ENCODE data around the gene TOGARAM1. TPM values are rescaled to one million over a fixed set of nuclear protein-coding genes. Genes with fewer than 3 reads are reported as not detected.

Gene TOGARAM1
- total RNA-seq, 1 experiment from 2014 or later = 20.7 TPM

GRCh38 chr14:45091710-45092109 is 129.7 kb downstream of the TOGARAM1 start:
- peak; percentile 45 for DNase-seq (ENCODE audit: low read depth)

DNA sequence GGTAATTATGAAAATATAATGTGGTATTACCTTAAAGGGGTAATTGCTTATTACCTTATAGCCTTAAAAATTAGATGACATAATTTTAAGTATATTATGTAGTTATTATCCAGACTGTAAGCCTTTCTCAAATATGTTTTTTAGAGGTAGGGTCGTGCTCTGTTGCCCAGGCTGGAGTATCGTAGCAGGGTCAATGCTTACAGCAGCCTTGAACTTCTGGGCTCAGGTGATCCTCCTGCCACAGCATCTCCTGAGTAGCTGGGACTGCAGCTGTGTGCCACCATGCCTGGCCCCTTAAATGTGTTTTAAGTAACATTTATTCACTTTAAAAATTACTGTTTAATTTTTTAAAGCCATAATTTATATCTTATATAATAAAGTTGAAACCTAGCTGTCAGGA is 132.3 kb downstream of the TOGARAM1 start:
- no peak for DNase-seq (ENCODE audit: low read depth)

GRCh38 chr14:45095143-45095542 is 133.2 kb downstream of the TOGARAM1 start:
- DNase-seq (ENCODE audit: low read depth) = no peak

- DNase-seq (ENCODE audit: low read depth) = no peak
Observed at GRCh38 chr14:45096218-45096617, 134.2 kb downstream of the TOGARAM1 start.

DNA sequence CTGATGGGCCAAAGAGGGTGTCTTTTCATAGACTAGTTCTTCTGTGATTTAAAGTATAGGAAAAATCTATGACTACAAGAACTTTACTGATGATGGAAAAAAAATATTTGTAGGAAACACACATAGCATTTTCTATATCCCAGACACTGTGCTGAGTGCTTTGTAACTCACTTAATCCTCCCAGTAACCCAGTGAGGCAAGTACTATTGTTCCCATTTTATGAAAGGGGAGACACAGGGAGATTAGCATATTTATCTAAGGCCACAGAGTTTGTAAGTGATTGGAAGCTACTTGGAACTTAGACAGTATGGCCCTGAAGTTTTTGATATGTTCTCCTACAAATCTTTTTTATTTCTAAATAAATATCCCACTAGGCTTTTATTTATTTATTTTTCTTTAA is 141.8 kb downstream of the TOGARAM1 start:
- no peak for DNase-seq (ENCODE audit: low read depth)

GRCh38 chr14:45104561-45104960 is 142.6 kb downstream of the TOGARAM1 start:
- DNase-seq (ENCODE audit: low read depth) = no peak

DNA sequence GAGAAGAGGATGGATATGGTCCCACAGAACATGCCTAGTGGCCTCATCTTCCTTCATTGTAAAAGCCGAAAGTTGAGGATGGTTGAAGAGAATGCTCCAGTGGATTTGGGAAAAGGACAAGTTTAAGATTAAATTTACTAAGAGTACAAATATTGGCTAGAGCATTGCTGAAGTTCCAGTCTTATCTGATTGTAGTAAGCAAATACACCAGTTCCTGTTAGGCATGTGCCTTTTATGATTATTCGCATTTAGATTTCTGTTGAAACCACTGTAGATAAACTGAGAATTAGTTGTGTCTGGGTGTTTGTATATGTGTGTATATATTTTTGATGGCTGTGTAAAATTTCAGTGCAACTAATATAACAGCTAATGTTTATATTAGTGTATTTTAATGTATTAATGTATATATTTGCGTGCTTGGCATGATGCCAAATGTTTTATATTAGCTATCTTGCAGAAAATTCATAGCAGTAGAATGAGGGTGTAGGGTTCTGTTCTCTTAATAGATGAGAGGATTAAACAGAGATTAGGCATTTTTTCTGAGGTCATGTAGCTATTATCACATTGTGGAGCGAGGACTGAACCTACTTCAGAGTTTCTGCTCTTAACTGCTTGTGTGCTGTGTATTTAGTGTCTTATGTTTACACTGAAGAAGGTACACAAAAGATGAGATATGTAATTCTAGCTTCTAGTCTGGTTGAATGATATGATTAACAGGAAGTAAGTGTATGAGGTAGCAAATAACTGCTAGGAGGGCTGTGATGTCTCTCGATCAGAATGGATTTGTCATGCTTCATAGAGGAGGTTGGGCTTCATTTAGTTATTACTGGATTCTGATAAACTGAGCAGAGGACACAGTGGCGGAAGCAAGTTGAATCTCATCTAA is 151.1 kb downstream of the TOGARAM1 start:
- DNase-seq (ENCODE audit: low read depth) = peak; percentile 15

- DNase-seq (ENCODE audit: low read depth) = no peak
Observed at GRCh38 chr14:45114327-45114726, 152.3 kb downstream of the TOGARAM1 start.

- DNase-seq (ENCODE audit: low read depth) = no peak
Observed at GRCh38 chr14:45118594-45118993, 156.6 kb downstream of the TOGARAM1 start.

DNA sequence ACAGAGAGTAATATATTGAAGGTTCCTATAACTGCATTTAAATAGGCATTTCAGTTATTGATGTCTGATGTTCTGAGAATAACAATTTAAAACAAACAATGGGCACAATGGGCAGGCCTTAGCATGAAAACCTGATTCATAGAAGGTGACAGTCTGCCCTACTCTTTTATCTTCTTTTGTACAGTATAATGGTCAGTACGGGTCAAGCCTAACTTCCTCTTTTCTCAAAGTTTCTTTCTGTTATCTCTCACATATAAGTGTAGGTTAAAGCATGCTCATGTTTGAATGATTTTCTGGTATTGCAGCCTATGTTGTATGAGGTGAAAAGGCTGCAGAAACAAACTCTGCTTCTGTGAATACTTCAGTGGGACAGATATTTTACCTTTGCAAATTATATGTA is 158.1 kb downstream of the TOGARAM1 start:
- no peak for DNase-seq (ENCODE audit: low read depth)

GRCh38 chr14:45123271-45123670 is 161.3 kb downstream of the TOGARAM1 start:
- no peak for DNase-seq (ENCODE audit: low read depth)

Other genes with a start within 250 kb of the TOGARAM1 start
- gene KLHL28, start 243 bp upstream of the TOGARAM1 start, total RNA-seq (2014; rRNA removed) = 4.2 and 4.5 TPM in 2 replicates
- gene PRPF39, start 121.9 kb downstream of the TOGARAM1 start, total RNA-seq (2014; rRNA removed) = 23.9 and 26.1 TPM in 2 replicates
- gene FKBP3, start 172.3 kb downstream of the TOGARAM1 start, total RNA-seq (2014; rRNA removed) = 45.9 and 59.0 TPM in 2 replicates
- 11.5 and 11.9 TPM in 2 replicates for gene FANCM, start 173.7 kb downstream of the TOGARAM1 start, total RNA-seq (2014; rRNA removed)